WERI-Rb-1 (cell line): Measurements from ENCODE around the gene DOCK11.
"Not testable (repeated sequence)": the region's sequence is repeated elsewhere in the genome, so short reads cannot be mapped to it uniquely, and the experiment has no call there.

Source experiments
- DNase-seq: peaks from one replicate; pipeline ENCODE4 v3.0.0-alpha.2; 2020
- H3K27ac ChIP-seq: fragments of 250-450 bp; sonication (Bioruptor Pico); 2 replicates; pipeline ENCODE4 v1.5.1; 2020; ENCODE audit warnings: mild to moderate bottlenecking, moderate library complexity
- H3K27me3 ChIP-seq: fragments of 250-450 bp; sonication (Bioruptor Pico); 2 replicates; pipeline ENCODE4 v1.5.1; 2021; ENCODE audit warnings: mild to moderate bottlenecking, low read depth, moderate library complexity; ENCODE audit not compliant: insufficient read depth, severe bottlenecking
- H3K36me3 ChIP-seq: fragments of 250-450 bp; sonication (Bioruptor Pico); 2 replicates; pipeline ENCODE4 v1.5.1; 2020; ENCODE audit warnings: mild to moderate bottlenecking, moderate library complexity
- H3K4me3 ChIP-seq: 2 replicates; pipeline ENCODE4 v1.5.1; 2011; ENCODE audit warnings: low read depth, mild to moderate bottlenecking, control low read depth, low read length
- H3K9me3 ChIP-seq: fragments of 250-450 bp; sonication (Bioruptor Pico); 2 replicates; pipeline ENCODE4 v1.5.1; 2021; ENCODE audit warnings: mild to moderate bottlenecking, moderate library complexity; ENCODE audit not compliant: severe bottlenecking
- TF ChIP-seq, protein P1 (sequence below): IDR thresholded peaks from 2 replicates; pipeline ENCODE4 v1.5.1; 2011; ENCODE audit warnings: low read depth, mild to moderate bottlenecking, control low read depth, inconsistent platforms, low read length

DOCK11 gene

DNA sequence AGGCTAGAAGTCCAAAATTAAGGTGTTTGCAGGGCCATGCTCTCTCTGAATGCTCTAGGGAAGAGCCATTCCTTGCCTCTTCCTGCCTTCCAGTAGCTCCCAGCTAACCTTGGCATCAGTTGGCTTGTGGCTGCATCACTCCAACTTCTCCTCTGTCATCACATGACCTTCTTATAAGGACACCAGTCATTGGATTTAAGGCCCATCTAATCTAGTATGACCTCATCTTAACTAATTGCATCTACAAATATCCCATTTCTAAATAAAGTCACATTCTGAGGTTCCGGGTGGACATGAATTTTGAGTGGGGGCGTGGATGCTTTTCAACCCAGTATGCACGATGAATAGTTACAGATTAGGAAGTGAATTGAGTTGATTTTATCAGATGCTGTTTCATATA lies 89.7 kb downstream of the DOCK11 start:
- no peaks in the 10 kb centered on the region for H3K36me3 ChIP-seq
- TF ChIP-seq, protein P1, sequence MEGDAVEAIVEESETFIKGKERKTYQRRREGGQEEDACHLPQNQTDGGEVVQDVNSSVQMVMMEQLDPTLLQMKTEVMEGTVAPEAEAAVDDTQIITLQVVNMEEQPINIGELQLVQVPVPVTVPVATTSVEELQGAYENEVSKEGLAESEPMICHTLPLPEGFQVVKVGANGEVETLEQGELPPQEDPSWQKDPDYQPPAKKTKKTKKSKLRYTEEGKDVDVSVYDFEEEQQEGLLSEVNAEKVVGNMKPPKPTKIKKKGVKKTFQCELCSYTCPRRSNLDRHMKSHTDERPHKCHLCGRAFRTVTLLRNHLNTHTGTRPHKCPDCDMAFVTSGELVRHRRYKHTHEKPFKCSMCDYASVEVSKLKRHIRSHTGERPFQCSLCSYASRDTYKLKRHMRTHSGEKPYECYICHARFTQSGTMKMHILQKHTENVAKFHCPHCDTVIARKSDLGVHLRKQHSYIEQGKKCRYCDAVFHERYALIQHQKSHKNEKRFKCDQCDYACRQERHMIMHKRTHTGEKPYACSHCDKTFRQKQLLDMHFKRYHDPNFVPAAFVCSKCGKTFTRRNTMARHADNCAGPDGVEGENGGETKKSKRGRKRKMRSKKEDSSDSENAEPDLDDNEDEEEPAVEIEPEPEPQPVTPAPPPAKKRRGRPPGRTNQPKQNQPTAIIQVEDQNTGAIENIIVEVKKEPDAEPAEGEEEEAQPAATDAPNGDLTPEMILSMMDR, result no peak
- H3K4me3 ChIP-seq, result no peak overlapping the region
- DNase-seq, result no peak
- H3K27ac ChIP-seq, result no peak overlapping the region
- peaks cover 25% of the 10 kb centered on the region for H3K27me3 ChIP-seq
- no peaks in the 10 kb centered on the region for H3K9me3 ChIP-seq

- H3K27me3 ChIP-seq, result peaks cover 25% of the 10 kb centered on the region
- H3K4me3 ChIP-seq, H3K9me3 ChIP-seq, H3K27ac ChIP-seq, DNase-seq, H3K36me3 ChIP-seq: not testable (repeated sequence)
These were observed 90.6 kb downstream of the DOCK11 start for GRCh38 chrX:118586206-118586605.

GRCh38 chrX:118588715-118589114 lies 93.1 kb downstream of the DOCK11 start:
- TF ChIP-seq, protein P1, result no peak
- DNase-seq, result no peak
- no peaks in the 10 kb centered on the region for H3K9me3 ChIP-seq
- H3K27me3 ChIP-seq, result peaks cover 25% of the 10 kb centered on the region
- no peak overlapping the region for H3K4me3 ChIP-seq
- no peaks in the 10 kb centered on the region for H3K36me3 ChIP-seq
- no peak overlapping the region for H3K27ac ChIP-seq

- Histone ChIP-seq H3K9me3 (no peaks in the 10 kb centered on the region), H3K36me3 (no peaks in the 10 kb centered on the region), H3K27ac (no peak overlapping the region), H3K4me3 (no peak overlapping the region), H3K27me3 (peaks cover 25% of the 10 kb centered on the region)
- DNase-seq, result no peak
- TF ChIP-seq, protein P1, result no peak
These were observed 93.6 kb downstream of the DOCK11 start for GRCh38 chrX:118589227-118589626.

GRCh38 chrX:118593407-118593806 lies 97.8 kb downstream of the DOCK11 start:
- peaks cover 18% of the 10 kb centered on the region for H3K27me3 ChIP-seq
- H3K4me3 ChIP-seq, result no peak overlapping the region
- no peaks in the 10 kb centered on the region for H3K9me3 ChIP-seq
- TF ChIP-seq, protein P1, result no peak
- no peak overlapping the region for H3K27ac ChIP-seq
- no peak for DNase-seq
- no peaks in the 10 kb centered on the region for H3K36me3 ChIP-seq

GRCh38 chrX:118594697-118595420 lies 99.2 kb downstream of the DOCK11 start:
- H3K27me3 ChIP-seq, result peaks cover 21% of the 10 kb centered on the region
- H3K27ac ChIP-seq, result no peak overlapping the region
- H3K4me3 ChIP-seq, result no peak overlapping the region
- DNase-seq, result no peak
- no peaks in the 10 kb centered on the region for H3K36me3 ChIP-seq
- no peaks in the 10 kb centered on the region for H3K9me3 ChIP-seq
- TF ChIP-seq, protein P1, result no peak
